K562 (cell line): Measurements from ENCODE around the gene WDR93. TPM values are rescaled to one million over a fixed set of nuclear protein-coding genes. Genes with fewer than 3 reads are reported as not detected.
A peak's percentile ranks its signal among the peaks of the same experiment; 100 is the strongest.

ENCODE experiments used
- BDP1 ChIP-seq: IDR thresholded peaks from 3 replicates; pipeline ENCODE4 v1.6.1; 2011; ENCODE audit not compliant: insufficient read length, insufficient read depth
- ETV1 ChIP-seq: fragments of 450-650 bp; conservative IDR thresholded peaks from 2 replicates; pipeline ENCODE4 v1.6.1; 2016; ENCODE audit warnings: missing genetic modification characterization, control low read depth, low read depth, missing compliant biosample characterization
- GTF2E2 ChIP-seq: fragments of 200-800 bp; sonication (Bioruptor generic); IDR thresholded peaks from 2 replicates; pipeline ENCODE4 v1.6.1; 2016; ENCODE audit warnings: missing genetic modification characterization, missing compliant biosample characterization
- KDM4B ChIP-seq, 2 experiments: fragments of 450-650 bp in 1 of 2; sonication (generic) in 1 of 2; IDR thresholded peaks; 2 replicates each; pipeline ENCODE4 v1.6.1; 2016 to 2017; ENCODE audit warnings: borderline replicate concordance in 2 of 2, antibody characterized with exemption in 1 of 2, low read depth in 1 of 2, mild to moderate bottlenecking in 1 of 2
- KLF6 ChIP-seq: fragments of 250-450 bp; sonication (Bioruptor Pico); IDR thresholded peaks from 2 replicates; pipeline ENCODE4 v1.4.0; 2020; ENCODE audit warnings: mild to moderate bottlenecking, moderate library complexity, borderline replicate concordance
- MAZ ChIP-seq, 2 experiments: fragments of 450-650 bp in 1 of 2; sonication (generic) in 1 of 2; formaldehyde crosslinking; IDR thresholded peaks in 1 of 2; conservative IDR thresholded peaks in 1 of 2; 2 replicates each; pipeline versions ENCODE4 v1.4.0 to v1.5.0; 2020; ENCODE audit warnings: mild to moderate bottlenecking in 1 of 2, missing genetic modification reagents in 1 of 2
- PCBP1 ChIP-seq: fragments of 200-400 bp; formaldehyde crosslinking; IDR thresholded peaks from 2 replicates; pipeline ENCODE4 v1.6.1; 2018; ENCODE audit warnings: mild to moderate bottlenecking, low read depth, low read length; ENCODE audit not compliant: poor library complexity, severe bottlenecking
- PHF21A ChIP-seq: fragments of 450-650 bp; IDR thresholded peaks from 2 replicates; pipeline ENCODE4 v1.6.1; 2017; ENCODE audit warnings: low read depth, borderline replicate concordance
- PHTF2 ChIP-seq: fragments of 250-450 bp; sonication (Bioruptor Pico); IDR thresholded peaks from 2 replicates; pipeline ENCODE4 v1.5.0; 2021; ENCODE audit warnings: mild to moderate bottlenecking
- PPARD ChIP-seq: fragments of 250-450 bp; sonication (Bioruptor Pico); IDR thresholded peaks from 2 replicates; pipeline ENCODE4 v1.8.0; 2022; ENCODE audit warnings: inconsistent platforms, mild to moderate bottlenecking, moderate library complexity
- SUPT5H ChIP-seq: fragments of 450-650 bp; IDR thresholded peaks from 2 replicates; pipeline ENCODE4 v1.6.1; 2016
- ZNF282 ChIP-seq: sonication (generic); formaldehyde crosslinking; IDR thresholded peaks from 2 replicates; pipeline ENCODE4 v1.8.1; 2023; ENCODE audit warnings: missing genetic modification reagents
- ZNF324 ChIP-seq: fragments of 250-450 bp; sonication (Bioruptor Pico); IDR thresholded peaks from 2 replicates; pipeline ENCODE4 v1.4.0; 2020; ENCODE audit warnings: mild to moderate bottlenecking
- ZNF444 ChIP-seq: fragments of 250-450 bp; sonication (Bioruptor Pico); IDR thresholded peaks from 2 replicates; pipeline ENCODE4 v1.4.0; 2020; ENCODE audit warnings: mild to moderate bottlenecking, moderate library complexity
- polyA plus RNA-seq, 8 experiments: library from polyadenylated mRNA; depleted of rRNA in 4 of 8; stranded (reverse) in 5 of 8; unstranded in 3 of 8; fragments of >200 nt; fragmentation: Nextera tagmentation in 2 of 8; fragmentation: Illumina TruSeq in 1 of 8; extraction: Ambion mirVana in 2 of 8; extraction: Trizol in 1 of 8; gene quantifications; 2 replicates each; pipeline versions ENCODE4 v1.2.1 to v1.2.3, GENCODE V29; 2011 to 2014; ENCODE audit warnings: inconsistent platforms in 1 of 8, missing spikeins in 1 of 8
- total RNA-seq, 7 experiments: library from RNA; depleted of rRNA in 6 of 7; stranded (reverse); fragments of >200 nt in 6 of 7; fragmentation: Illumina TruSeq in 2 of 7; extraction: Trizol in 2 of 7; gene quantifications; 2 replicates each; pipeline versions ENCODE4 v1.2.1 to v1.2.3, GENCODE V29; 2011 to 2021; ENCODE audit warnings: low replicate concordance in 1 of 7
- TF ChIP-seq, protein P1 (sequence below): fragments of 200-800 bp; sonication (Bioruptor generic); IDR thresholded peaks from 2 replicates; pipeline ENCODE4 v1.6.1; 2016; ENCODE audit warnings: missing genetic modification characterization, missing compliant biosample characterization
- TF ChIP-seq, protein P2 (sequence below): fragments of 250-450 bp; sonication (Bioruptor Pico); IDR thresholded peaks from 2 replicates; pipeline ENCODE4 v1.9.0; 2021; ENCODE audit warnings: mild to moderate bottlenecking
- TF ChIP-seq, protein P3 (sequence below): fragments of 450-650 bp; conservative IDR thresholded peaks from 2 replicates; pipeline ENCODE4 v1.6.1; 2016; ENCODE audit warnings: missing genetic modification characterization, low read depth, mild to moderate bottlenecking, missing compliant biosample characterization, moderate library complexity
- TF ChIP-seq, protein P4 (sequence below): fragments of 450-650 bp; formaldehyde crosslinking; IDR thresholded peaks from 2 replicates; pipeline ENCODE4 v1.4.0; 2022; ENCODE audit warnings: mild to moderate bottlenecking, moderate library complexity
- TF ChIP-seq, protein P5 (sequence below): sonication (generic); IDR thresholded peaks from 2 replicates; pipeline ENCODE4 v1.6.1; 2016

The WDR93 gene
- total and polyA plus RNA-seq, 9 of the 15 experiments (the other 6 are each of a cell fraction or from before 2014, with no cell fraction given), result not detected

DNA sequence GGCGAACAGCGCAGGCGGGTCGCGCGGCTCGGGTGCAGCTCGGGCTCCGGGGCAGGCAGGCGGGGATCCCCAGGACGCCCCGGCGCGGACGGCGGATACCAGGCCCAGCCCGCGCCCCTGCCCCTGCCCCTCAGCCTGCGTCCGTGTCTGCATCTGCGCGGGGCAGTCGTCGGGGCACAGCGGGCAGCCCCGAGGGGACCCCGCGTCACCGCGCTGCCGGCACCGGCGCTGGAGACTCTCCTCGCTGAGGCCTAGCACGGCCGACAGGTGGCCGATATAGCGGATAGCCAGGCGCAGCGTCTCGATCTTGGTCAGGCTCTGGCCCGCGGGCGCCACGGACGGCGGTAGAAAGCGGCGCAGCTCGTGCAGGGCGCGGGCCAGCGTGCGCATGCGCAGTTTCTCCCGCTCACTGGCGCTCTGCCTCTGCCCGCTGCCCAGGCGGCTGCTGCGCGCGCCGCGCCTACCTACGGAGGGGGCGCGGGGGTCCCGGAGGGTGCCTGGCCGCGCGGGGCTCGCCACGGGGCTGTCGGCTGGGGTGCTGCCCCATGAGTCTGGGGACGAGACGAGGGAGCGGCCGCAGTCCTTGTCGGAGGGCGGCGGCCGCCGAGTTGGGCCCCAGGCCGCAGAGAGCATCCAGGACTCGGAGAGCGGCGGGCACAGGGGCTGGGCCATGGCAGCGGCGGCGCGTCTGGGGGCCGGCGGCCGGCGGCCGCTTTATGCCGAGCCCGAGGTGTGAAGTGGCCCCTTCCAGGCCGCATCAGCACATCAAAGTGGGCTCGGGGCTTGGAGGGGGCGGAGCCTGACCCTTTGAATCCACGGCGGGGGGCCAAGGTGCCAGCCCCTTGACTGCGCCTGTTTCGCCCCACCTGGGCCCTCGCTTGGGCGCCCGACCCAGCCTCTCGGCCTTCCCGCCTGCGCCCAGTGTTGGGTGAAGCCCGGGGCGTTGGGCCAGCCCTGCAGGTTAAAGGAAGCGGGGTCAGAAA is 60.2 kb downstream of the WDR93 start, which contains the start of gene MESP1 (continued):
- TF ChIP-seq, protein P1, sequence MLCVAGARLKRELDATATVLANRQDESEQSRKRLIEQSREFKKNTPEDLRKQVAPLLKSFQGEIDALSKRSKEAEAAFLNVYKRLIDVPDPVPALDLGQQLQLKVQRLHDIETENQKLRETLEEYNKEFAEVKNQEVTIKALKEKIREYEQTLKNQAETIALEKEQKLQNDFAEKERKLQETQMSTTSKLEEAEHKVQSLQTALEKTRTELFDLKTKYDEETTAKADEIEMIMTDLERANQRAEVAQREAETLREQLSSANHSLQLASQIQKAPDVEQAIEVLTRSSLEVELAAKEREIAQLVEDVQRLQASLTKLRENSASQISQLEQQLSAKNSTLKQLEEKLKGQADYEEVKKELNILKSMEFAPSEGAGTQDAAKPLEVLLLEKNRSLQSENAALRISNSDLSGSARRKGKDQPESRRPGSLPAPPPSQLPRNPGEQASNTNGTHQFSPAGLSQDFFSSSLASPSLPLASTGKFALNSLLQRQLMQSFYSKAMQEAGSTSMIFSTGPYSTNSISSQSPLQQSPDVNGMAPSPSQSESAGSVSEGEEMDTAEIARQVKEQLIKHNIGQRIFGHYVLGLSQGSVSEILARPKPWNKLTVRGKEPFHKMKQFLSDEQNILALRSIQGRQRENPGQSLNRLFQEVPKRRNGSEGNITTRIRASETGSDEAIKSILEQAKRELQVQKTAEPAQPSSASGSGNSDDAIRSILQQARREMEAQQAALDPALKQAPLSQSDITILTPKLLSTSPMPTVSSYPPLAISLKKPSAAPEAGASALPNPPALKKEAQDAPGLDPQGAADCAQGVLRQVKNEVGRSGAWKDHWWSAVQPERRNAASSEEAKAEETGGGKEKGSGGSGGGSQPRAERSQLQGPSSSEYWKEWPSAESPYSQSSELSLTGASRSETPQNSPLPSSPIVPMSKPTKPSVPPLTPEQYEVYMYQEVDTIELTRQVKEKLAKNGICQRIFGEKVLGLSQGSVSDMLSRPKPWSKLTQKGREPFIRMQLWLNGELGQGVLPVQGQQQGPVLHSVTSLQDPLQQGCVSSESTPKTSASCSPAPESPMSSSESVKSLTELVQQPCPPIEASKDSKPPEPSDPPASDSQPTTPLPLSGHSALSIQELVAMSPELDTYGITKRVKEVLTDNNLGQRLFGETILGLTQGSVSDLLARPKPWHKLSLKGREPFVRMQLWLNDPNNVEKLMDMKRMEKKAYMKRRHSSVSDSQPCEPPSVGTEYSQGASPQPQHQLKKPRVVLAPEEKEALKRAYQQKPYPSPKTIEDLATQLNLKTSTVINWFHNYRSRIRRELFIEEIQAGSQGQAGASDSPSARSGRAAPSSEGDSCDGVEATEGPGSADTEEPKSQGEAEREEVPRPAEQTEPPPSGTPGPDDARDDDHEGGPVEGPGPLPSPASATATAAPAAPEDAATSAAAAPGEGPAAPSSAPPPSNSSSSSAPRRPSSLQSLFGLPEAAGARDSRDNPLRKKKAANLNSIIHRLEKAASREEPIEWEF, result no peak
- no peak for TF ChIP-seq ETV1 (tag)
- TF ChIP-seq, protein P2, sequence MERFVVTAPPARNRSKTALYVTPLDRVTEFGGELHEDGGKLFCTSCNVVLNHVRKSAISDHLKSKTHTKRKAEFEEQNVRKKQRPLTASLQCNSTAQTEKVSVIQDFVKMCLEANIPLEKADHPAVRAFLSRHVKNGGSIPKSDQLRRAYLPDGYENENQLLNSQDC (CRISPR knock-in tag), result no peak
- no peak for TF ChIP-seq PHTF2 (CRISPR knock-in tag)
- TF ChIP-seq, protein P3, sequence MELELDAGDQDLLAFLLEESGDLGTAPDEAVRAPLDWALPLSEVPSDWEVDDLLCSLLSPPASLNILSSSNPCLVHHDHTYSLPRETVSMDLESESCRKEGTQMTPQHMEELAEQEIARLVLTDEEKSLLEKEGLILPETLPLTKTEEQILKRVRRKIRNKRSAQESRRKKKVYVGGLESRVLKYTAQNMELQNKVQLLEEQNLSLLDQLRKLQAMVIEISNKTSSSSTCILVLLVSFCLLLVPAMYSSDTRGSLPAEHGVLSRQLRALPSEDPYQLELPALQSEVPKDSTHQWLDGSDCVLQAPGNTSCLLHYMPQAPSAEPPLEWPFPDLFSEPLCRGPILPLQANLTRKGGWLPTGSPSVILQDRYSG, result no peak
- TF ChIP-seq PHF21A, result no peak
- peak; percentile 49 to 66 for TF ChIP-seq MAZ (CRISPR knock-in tag; conservative IDR thresholded peaks at IDR 0.05 in 1 of 2, IDR thresholded peaks at IDR 0.05 in 1 of 2)
- no peak for TF ChIP-seq ZNF324 (CRISPR knock-in tag)
- no peak for TF ChIP-seq KLF6 (CRISPR knock-in tag)
- TF ChIP-seq SUPT5H, result no peak
- TF ChIP-seq GTF2E2, result no peak
- TF ChIP-seq, protein P4, sequence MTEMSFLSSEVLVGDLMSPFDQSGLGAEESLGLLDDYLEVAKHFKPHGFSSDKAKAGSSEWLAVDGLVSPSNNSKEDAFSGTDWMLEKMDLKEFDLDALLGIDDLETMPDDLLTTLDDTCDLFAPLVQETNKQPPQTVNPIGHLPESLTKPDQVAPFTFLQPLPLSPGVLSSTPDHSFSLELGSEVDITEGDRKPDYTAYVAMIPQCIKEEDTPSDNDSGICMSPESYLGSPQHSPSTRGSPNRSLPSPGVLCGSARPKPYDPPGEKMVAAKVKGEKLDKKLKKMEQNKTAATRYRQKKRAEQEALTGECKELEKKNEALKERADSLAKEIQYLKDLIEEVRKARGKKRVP (CRISPR knock-in tag), result no peak
- TF ChIP-seq PCBP1, result no peak
- TF ChIP-seq ZNF444, result no peak
- TF ChIP-seq KDM4B (IDR thresholded peaks at IDR 0.05; ENCODE audit: borderline replicate concordance in 2 of 2, low read depth in 1 of 2), result no peak
- no peak for TF ChIP-seq PPARD (CRISPR knock-in tag)
- TF ChIP-seq, protein P5, sequence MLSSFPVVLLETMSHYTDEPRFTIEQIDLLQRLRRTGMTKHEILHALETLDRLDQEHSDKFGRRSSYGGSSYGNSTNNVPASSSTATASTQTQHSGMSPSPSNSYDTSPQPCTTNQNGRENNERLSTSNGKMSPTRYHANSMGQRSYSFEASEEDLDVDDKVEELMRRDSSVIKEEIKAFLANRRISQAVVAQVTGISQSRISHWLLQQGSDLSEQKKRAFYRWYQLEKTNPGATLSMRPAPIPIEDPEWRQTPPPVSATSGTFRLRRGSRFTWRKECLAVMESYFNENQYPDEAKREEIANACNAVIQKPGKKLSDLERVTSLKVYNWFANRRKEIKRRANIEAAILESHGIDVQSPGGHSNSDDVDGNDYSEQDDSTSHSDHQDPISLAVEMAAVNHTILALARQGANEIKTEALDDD, result no peak
- TF ChIP-seq BDP1, result no peak
- peak; percentile 86 for TF ChIP-seq ZNF282 (CRISPR knock-in tag)
